ENCODE measurements around the gene CLDN19. TPM values are rescaled to one million over a fixed set of nuclear protein-coding genes. Genes with fewer than 3 reads are reported as not detected.
"Not testable (repeated sequence)": the region's sequence is repeated elsewhere in the genome, so short reads cannot be mapped to it uniquely, and the experiment has no call there.

Gene CLDN19
- total and polyA plus RNA-seq, 9 of the 15 experiments (the other 6 are each of a cell fraction or from before 2014, with no cell fraction given), result not detected

- H3K4me3 ChIP-seq; H4K20me1 ChIP-seq (replicated peaks; ENCODE audit: control insufficient read depth, insufficient read depth, low read length); BruUV-seq (replicated peaks); H3K27ac ChIP-seq (ENCODE audit: extremely low read depth, low read depth, low read length); H3K27me3 ChIP-seq (ENCODE audit: control insufficient read depth in 2 of 2, insufficient read depth in 2 of 2, low read length in 2 of 2); intact Hi-C loops (cut with micrococcal nuclease); H3K36me3 ChIP-seq (ENCODE audit: control insufficient read depth, insufficient read depth, low read length); CTCF ChIA-PET (ENCODE audit: low intra/inter-chr PET ratio); ATAC-seq; H2AFZ ChIP-seq (ENCODE audit: low read depth, low read length); H3K9me1 ChIP-seq (ENCODE audit: control insufficient read depth, insufficient read depth, low read length); H3K4me2 ChIP-seq (ENCODE audit: insufficient read depth, low read length); FAIRE-seq; H3K9ac ChIP-seq (ENCODE audit: insufficient read depth in 1 of 2, low read depth in 2 of 2, low read length in 2 of 2); H3K4me1 ChIP-seq (replicated peaks in 1 of 2; ENCODE audit: control insufficient read depth in 2 of 2, insufficient read depth in 2 of 2, low read length in 2 of 2); H3K79me2 ChIP-seq (ENCODE audit: control insufficient read depth, insufficient read depth, low read length); DNase-seq (ENCODE audit: extremely low read depth in 1 of 4, low spot score in 3 of 4); H3K9me3 ChIP-seq (replicated peaks; ENCODE audit: control insufficient read depth, insufficient read depth, low read depth, low read length): not testable (repeated sequence)
- POLR2A ChIA-PET, result interaction anchor here (1.0 kb wide), 1 partner anchor 23 kb away, joined by 3 read pairs; no protein-coding TSS in a partner anchor
- in situ Hi-C loops (cut with MboI), result loop anchor here (25.0 kb wide), 1 partner anchor 139 kb away; no protein-coding TSS in a partner anchor
- WGBS (ENCODE audit: insufficient coverage, low coverage, missing lambda C conversion rate), result 81% methylated on average over 4 of the region's 4 CpGs
- TF ChIP-seq ZNF121 (CRISPR knock-in tag; conservative IDR thresholded peaks at IDR 0.05), result peak; percentile 30; the same call in 1 of the 2 replicates
These were observed 14.2 kb downstream of the CLDN19 start for GRCh38 chr1:42725820-42726219.

GRCh38 chr1:42723511-42723910 lies 16.5 kb downstream of the CLDN19 start:
- no peak overlapping the region for H2AFZ ChIP-seq (ENCODE audit: low read depth, low read length)
- H4K20me1 ChIP-seq (replicated peaks; ENCODE audit: control insufficient read depth, insufficient read depth, low read length), result no peaks in the 10 kb centered on the region
- peak; percentile 37; the same call in 1 of the 2 replicates for TF ChIP-seq EGR1 (conservative IDR thresholded peaks at IDR 0.05)
- TF ChIP-seq, protein P1, sequence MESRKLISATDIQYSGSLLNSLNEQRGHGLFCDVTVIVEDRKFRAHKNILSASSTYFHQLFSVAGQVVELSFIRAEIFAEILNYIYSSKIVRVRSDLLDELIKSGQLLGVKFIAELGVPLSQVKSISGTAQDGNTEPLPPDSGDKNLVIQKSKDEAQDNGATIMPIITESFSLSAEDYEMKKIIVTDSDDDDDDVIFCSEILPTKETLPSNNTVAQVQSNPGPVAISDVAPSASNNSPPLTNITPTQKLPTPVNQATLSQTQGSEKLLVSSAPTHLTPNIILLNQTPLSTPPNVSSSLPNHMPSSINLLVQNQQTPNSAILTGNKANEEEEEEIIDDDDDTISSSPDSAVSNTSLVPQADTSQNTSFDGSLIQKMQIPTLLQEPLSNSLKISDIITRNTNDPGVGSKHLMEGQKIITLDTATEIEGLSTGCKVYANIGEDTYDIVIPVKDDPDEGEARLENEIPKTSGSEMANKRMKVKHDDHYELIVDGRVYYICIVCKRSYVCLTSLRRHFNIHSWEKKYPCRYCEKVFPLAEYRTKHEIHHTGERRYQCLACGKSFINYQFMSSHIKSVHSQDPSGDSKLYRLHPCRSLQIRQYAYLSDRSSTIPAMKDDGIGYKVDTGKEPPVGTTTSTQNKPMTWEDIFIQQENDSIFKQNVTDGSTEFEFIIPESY (CRISPR knock-in tag; IDR thresholded peaks at IDR 0.05), result no peak
- H3K36me3 ChIP-seq (ENCODE audit: control insufficient read depth, insufficient read depth, low read length), result no peaks in the 10 kb centered on the region
- no peaks in the 10 kb centered on the region for H3K27me3 ChIP-seq (ENCODE audit: control insufficient read depth in 2 of 2, insufficient read depth in 2 of 2, low read length in 2 of 2)
- no peak overlapping the region for H3K9ac ChIP-seq (ENCODE audit: insufficient read depth in 1 of 2, low read depth in 2 of 2, low read length in 2 of 2)
- in situ Hi-C loops (cut with MboI) (no loop called here), intact Hi-C loops (cut with micrococcal nuclease) (no loop called here)
- ATAC-seq, result no peak
- H3K4me2 ChIP-seq (ENCODE audit: insufficient read depth, low read length), result no peak overlapping the region
- H3K9me1 ChIP-seq (ENCODE audit: control insufficient read depth, insufficient read depth, low read length), result no peaks in the 10 kb centered on the region
- no peak for DNase-seq (ENCODE audit: extremely low read depth in 1 of 4, low spot score in 3 of 4)
- no peak overlapping the region for H3K27ac ChIP-seq (ENCODE audit: extremely low read depth, low read depth, low read length)
- WGBS (ENCODE audit: insufficient coverage, low coverage, missing lambda C conversion rate), result 28% methylated on average over 6 of the region's 6 CpGs
- no peak overlapping the region for H3K4me3 ChIP-seq
- H3K4me1 ChIP-seq (replicated peaks in 1 of 2; ENCODE audit: control insufficient read depth in 2 of 2, insufficient read depth in 2 of 2, low read length in 2 of 2), result no peaks in the 10 kb centered on the region
- no TSS peak for BruUV-seq (replicated peaks)
- no peaks in the 10 kb centered on the region for H3K9me3 ChIP-seq (replicated peaks; ENCODE audit: control insufficient read depth, insufficient read depth, low read depth, low read length)
- FAIRE-seq, result no peak
- ChIA-PET CTCF (ENCODE audit: low intra/inter-chr PET ratio) (no interaction called here), POLR2A (no interaction called here)
- no peaks in the 10 kb centered on the region for H3K79me2 ChIP-seq (ENCODE audit: control insufficient read depth, insufficient read depth, low read length)

GRCh38 chr1:42722403-42722802 lies 17.6 kb downstream of the CLDN19 start:
- CTCF ChIA-PET (ENCODE audit: low intra/inter-chr PET ratio), result interaction anchor here (0.7 kb wide), 2 partner anchors 26 to 361 kb away, joined by 3 to 8 read pairs; no protein-coding TSS in a partner anchor
- ATAC-seq; in situ Hi-C loops (cut with MboI); H3K9me3 ChIP-seq (replicated peaks; ENCODE audit: control insufficient read depth, insufficient read depth, low read depth, low read length); POLR2A ChIA-PET; H3K9me1 ChIP-seq (ENCODE audit: control insufficient read depth, insufficient read depth, low read length); H2AFZ ChIP-seq (ENCODE audit: low read depth, low read length); H3K27me3 ChIP-seq (ENCODE audit: control insufficient read depth in 2 of 2, insufficient read depth in 2 of 2, low read length in 2 of 2); intact Hi-C loops (cut with micrococcal nuclease); H3K4me3 ChIP-seq; H3K4me2 ChIP-seq (ENCODE audit: insufficient read depth, low read length); H3K27ac ChIP-seq (ENCODE audit: extremely low read depth, low read depth, low read length); H3K36me3 ChIP-seq (ENCODE audit: control insufficient read depth, insufficient read depth, low read length); BruUV-seq (replicated peaks); H3K9ac ChIP-seq (ENCODE audit: insufficient read depth in 1 of 2, low read depth in 2 of 2, low read length in 2 of 2); H3K79me2 ChIP-seq (ENCODE audit: control insufficient read depth, insufficient read depth, low read length); FAIRE-seq; DNase-seq (ENCODE audit: extremely low read depth in 1 of 4, low spot score in 3 of 4); H4K20me1 ChIP-seq (replicated peaks; ENCODE audit: control insufficient read depth, insufficient read depth, low read length); H3K4me1 ChIP-seq (replicated peaks in 1 of 2; ENCODE audit: control insufficient read depth in 2 of 2, insufficient read depth in 2 of 2, low read length in 2 of 2): not testable (repeated sequence)
- WGBS (ENCODE audit: insufficient coverage, low coverage, missing lambda C conversion rate), result 50% methylated on average over 1 of the region's 2 CpGs
